Spleen (tissue), 7 donors: ENCODE data around the gene TBCB.

Experiments used
- CTCF ChIP-seq, 11 experiments: fragments of 200-600 bp in 7 of 11; fragments of 450-650 bp in 4 of 11; sonication (generic) in 4 of 11; IDR thresholded peaks in 8 of 11; conservative IDR thresholded peaks in 3 of 11; 1 replicate in 7 of 11; 2 replicates in 4 of 11; pipeline versions ENCODE4 v1.4.0 to v1.8.0; 2016 to 2021; ENCODE audit warnings: antibody characterized with exemption in 11 of 11, inconsistent platforms in 4 of 11, mild to moderate bottlenecking in 1 of 11
- POLR2A ChIP-seq, 3 donors: fragments of 450-650 bp; IDR thresholded peaks; one replicate each; pipeline ENCODE4 v1.5.1; 2017; ENCODE audit warnings: antibody characterized with exemption in 3 of 3, mild to moderate bottlenecking in 1 of 3
- POLR2AphosphoS5 ChIP-seq, 3 donors: sonication (generic); formaldehyde crosslinking; IDR thresholded peaks; one replicate each; pipeline ENCODE4 v1.5.1; 2017; ENCODE audit warnings: antibody characterized with exemption in 3 of 3
- donor health status: DM: no; HTN: no; CAD: no; lungs with moderate emphysema.
- donor health status: DM: no; HTN: no; CAD: no.
- donor health status: DM: no; HTN: no; CAD: no.

- TF ChIP-seq POLR2A (IDR thresholded peaks at IDR 0.05) (no peak), CTCF (IDR thresholded peaks at IDR 0.05 in 8 of 11, conservative IDR thresholded peaks at IDR 0.05 in 3 of 11) (no peak), POLR2AphosphoS5 (IDR thresholded peaks at IDR 0.05) (no peak)
These were observed 8.3 kb upstream of the TBCB start for GRCh38 chr19:36106991-36107390.
